MG63 (cell line): Measurements from ENCODE around the gene PEX26. TPM values are rescaled to one million over a fixed set of nuclear protein-coding genes. Genes with fewer than 3 reads are reported as not detected.
A peak's percentile ranks its signal among the peaks of the same experiment; 100 is the strongest.

Experiments
- DNase-seq: peaks from one replicate; pipeline ENCODE4 v3.0.0-alpha.2; 2020
- H3K27me3 ChIP-seq: fragments of 250-450 bp; sonication (Bioruptor Pico); 2 replicates; pipeline ENCODE4 v1.5.1; 2020; ENCODE audit warnings: mild to moderate bottlenecking, moderate library complexity
- H3K36me3 ChIP-seq: fragments of 250-450 bp; sonication (Bioruptor Pico); 2 replicates; pipeline ENCODE4 v1.5.1; 2020; ENCODE audit warnings: mild to moderate bottlenecking, moderate library complexity
- H3K4me3 ChIP-seq: fragments of 250-450 bp; sonication (Bioruptor Pico); 2 replicates; pipeline ENCODE4 v1.5.1; 2020; ENCODE audit warnings: mild to moderate bottlenecking, moderate library complexity
- H3K9me3 ChIP-seq: fragments of 250-450 bp; sonication (Bioruptor Pico); 2 replicates; pipeline ENCODE4 v1.5.1; 2020; ENCODE audit warnings: mild to moderate bottlenecking, moderate library complexity
- total RNA-seq: library from RNA; depleted of rRNA; stranded (reverse); fragments of >200 nt; shearing (Covaris generic); gene quantifications from 2 replicates; pipeline ENCODE4 v1.2.3, GENCODE V29; 2014; ENCODE audit warnings: low replicate concordance

PEX26 gene
- total RNA-seq, 1 experiment from 2014 or later = 10.5 TPM

- DNase-seq = no peak
- Histone ChIP-seq H3K27me3 (no peaks in the 10 kb centered on the region), H3K36me3 (peaks cover 51% of the 10 kb centered on the region), H3K9me3 (no peaks in the 10 kb centered on the region), H3K4me3 (no peak overlapping the region)
Observed at GRCh38 chr22:18079706-18080233, 2.0 kb downstream of the PEX26 start.

DNA sequence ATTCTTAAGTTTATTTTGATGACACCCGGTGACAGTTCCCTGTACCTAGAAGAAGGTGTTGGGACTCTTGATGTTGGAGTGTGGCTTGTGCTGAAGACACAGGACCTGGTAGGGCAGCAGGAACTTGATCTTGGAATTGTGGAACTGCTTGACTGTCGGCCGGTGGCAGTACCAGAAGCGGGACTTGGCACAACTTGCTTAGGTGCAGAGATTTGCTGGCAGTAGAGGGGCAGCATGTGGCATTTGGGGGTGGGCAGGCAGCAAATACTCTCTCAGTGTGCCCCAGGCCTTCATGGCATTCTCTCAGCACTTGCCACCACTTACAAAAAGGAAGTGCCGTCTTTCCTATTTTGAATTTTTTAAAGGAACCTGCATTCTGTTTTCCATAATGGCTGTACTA lies 3.6 kb downstream of the PEX26 start:
- no peak for DNase-seq
- H3K36me3 ChIP-seq = peaks cover 68% of the 10 kb centered on the region
- no peaks in the 10 kb centered on the region for H3K9me3 ChIP-seq
- no peaks in the 10 kb centered on the region for H3K27me3 ChIP-seq
- H3K4me3 ChIP-seq = no peak overlapping the region

- Histone ChIP-seq H3K9me3 (no peaks in the 10 kb centered on the region), H3K4me3 (no peak overlapping the region), H3K27me3 (no peaks in the 10 kb centered on the region), H3K36me3 (peaks cover 73% of the 10 kb centered on the region)
- DNase-seq = no peak
Observed at GRCh38 chr22:18082467-18082866, 4.7 kb downstream of the PEX26 start.

DNA sequence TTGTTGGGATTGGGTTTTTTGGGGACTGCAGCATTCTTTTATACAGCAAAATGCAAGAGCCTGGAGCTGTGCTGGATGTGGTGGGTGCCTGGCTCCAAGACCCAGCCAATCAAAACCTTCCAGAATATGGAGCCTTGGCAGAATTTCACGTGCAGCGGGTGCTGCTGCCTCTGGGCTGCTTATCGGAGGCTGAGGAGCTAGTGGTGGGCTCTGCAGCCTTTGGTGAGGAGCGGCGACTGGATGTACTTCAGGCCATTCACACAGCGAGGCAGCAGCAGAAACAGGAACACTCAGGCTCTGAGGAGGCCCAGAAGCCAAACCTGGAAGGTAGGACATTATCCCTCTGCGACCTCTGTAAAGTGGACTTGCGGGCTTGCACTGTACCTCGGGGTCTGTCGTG lies 5.6 kb downstream of the PEX26 start:
- no peak overlapping the region for H3K4me3 ChIP-seq
- H3K36me3 ChIP-seq = peaks cover 80% of the 10 kb centered on the region
- DNase-seq = no peak
- H3K9me3 ChIP-seq = no peaks in the 10 kb centered on the region
- H3K27me3 ChIP-seq = no peaks in the 10 kb centered on the region

- no peaks in the 10 kb centered on the region for H3K27me3 ChIP-seq
- DNase-seq = peak; percentile 62
- H3K4me3 ChIP-seq = no peak overlapping the region
- H3K9me3 ChIP-seq = no peaks in the 10 kb centered on the region
- H3K36me3 ChIP-seq = peaks cover 77% of the 10 kb centered on the region
Observed at GRCh38 chr22:18085188-18085587, 7.4 kb downstream of the PEX26 start.

DNA sequence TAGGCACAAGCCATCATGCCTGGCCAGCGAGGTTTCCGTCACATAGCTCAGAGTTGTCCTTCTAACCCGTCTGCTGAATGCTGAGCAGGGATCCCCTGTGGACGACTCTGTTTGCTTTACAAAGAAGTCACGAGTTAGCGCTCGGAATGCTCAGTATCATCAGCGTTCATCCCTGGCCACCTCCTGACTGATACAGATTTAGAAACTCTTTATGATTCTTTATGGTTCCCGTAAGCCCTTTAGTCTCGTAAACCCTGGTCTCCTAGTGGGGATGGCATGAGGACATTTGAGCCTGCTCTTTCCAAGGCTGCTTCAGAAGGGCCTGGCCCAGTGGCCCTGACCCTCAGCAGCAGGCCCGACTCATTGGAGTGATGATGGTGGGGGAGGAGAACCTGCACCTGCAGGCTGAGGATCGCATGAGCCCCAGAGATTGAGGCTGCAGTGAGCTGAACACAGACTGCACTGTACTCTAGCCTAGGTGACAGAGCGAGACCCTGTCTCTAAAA lies 9.6 kb downstream of the PEX26 start:
- H3K36me3 ChIP-seq = peaks cover 67% of the 10 kb centered on the region
- no peaks in the 10 kb centered on the region for H3K9me3 ChIP-seq
- no peaks in the 10 kb centered on the region for H3K27me3 ChIP-seq
- DNase-seq = no peak
- no peak overlapping the region for H3K4me3 ChIP-seq

GRCh38 chr22:18088825-18089568 lies 11.2 kb downstream of the PEX26 start:
- peaks cover 51% of the 10 kb centered on the region for H3K36me3 ChIP-seq

GRCh38 chr22:18090286-18090685 lies 12.5 kb downstream of the PEX26 start:
- H3K4me3 ChIP-seq = no peak overlapping the region
- no peak for DNase-seq
- no peaks in the 10 kb centered on the region for H3K9me3 ChIP-seq
- peaks cover 40% of the 10 kb centered on the region for H3K36me3 ChIP-seq
- no peaks in the 10 kb centered on the region for H3K27me3 ChIP-seq

More at GRCh38 chr22:18088825-18089568, 11.2 kb downstream of the PEX26 start:
- H3K9me3 ChIP-seq = no peaks in the 10 kb centered on the region
- H3K4me3 ChIP-seq = no peak overlapping the region
- DNase-seq = no peak
- no peaks in the 10 kb centered on the region for H3K27me3 ChIP-seq

DNA sequence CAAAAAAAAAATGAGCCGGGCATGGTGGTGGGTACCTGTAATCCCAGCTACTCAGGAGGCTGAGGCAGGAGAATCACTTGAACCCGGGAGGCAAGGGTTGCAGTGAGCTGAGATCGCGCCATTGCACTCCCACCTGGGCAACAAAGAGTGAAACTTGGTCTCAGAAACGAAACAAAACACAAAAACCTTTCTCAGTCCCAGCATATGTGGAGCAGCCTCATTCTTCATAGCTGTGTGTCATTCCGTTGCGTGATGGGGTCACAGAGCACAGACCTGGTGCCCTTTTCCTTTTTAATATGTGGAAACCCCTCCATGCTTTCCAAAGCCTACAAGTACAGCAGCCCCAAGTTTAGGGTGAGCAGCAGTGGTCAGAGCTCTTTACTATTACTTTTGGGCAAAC lies 13.7 kb downstream of the PEX26 start:
- H3K4me3 ChIP-seq = peak overlapping the region; percentile 29
- no peaks in the 10 kb centered on the region for H3K27me3 ChIP-seq
- H3K36me3 ChIP-seq = peaks cover 28% of the 10 kb centered on the region
- no peak for DNase-seq
- no peaks in the 10 kb centered on the region for H3K9me3 ChIP-seq

DNA sequence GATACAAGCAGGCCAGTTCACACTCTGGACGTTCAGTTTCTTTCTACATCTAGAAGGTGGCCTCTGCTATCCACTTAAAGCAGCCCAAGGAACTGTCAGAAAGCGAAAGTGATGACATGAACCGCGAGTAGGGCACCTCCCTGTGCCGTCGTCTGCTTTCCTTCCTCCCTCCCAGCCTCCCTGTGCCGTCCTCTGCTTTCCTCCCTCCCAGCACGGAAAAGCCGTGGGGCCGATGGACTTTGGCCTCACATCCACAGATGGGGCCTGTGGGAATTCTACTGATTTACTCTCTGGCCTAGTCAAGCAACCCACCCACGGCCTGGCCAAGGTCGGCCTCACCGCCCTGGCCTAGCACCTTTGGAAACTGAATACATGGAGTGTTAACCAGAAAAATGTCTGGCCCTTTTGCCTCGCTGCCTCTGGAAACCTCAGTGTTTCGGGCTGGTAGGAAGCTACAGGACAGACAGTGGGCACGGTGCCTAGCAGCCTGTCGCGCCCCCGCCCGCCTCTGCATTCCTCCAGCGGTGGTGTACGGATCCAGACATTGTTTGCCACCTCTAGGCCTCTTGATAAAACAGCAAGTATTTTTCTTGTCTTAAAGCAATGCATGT lies 14.2 kb downstream of the PEX26 start:
- peak; percentile 89 for DNase-seq
- Histone ChIP-seq H3K4me3 (peak overlapping the region; percentile 29), H3K27me3 (no peaks in the 10 kb centered on the region), H3K36me3 (peaks cover 28% of the 10 kb centered on the region), H3K9me3 (no peaks in the 10 kb centered on the region)

DNA sequence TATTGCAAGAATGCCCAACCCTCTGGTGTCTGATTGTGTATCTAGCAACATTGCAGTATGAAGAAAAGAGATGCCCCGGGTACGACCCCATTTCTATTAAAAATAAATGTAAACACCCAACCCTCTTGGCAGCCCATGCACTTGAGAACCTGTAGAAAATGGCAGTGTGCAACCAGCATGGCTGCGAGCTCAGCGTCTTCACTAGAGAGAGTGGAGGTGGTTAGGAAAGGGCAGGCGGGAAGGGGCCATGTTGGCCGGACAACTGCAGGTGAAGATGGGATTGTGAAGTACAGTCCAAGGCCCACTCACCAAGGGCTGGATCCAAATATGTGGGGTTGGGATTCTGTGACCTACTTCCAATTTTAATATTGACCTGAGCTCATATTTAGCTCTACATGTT lies 15.9 kb downstream of the PEX26 start:
- Histone ChIP-seq H3K36me3 (peaks cover 12% of the 10 kb centered on the region), H3K27me3 (no peaks in the 10 kb centered on the region)
- DNase-seq = no peak

GRCh38 chr22:18095101-18095805 lies 17.5 kb downstream of the PEX26 start:
- peak; percentile 26 for DNase-seq
- H3K9me3 ChIP-seq = no peaks in the 10 kb centered on the region
- no peaks in the 10 kb centered on the region for H3K27me3 ChIP-seq
- H3K4me3 ChIP-seq = no peak overlapping the region
- peaks cover 7% of the 10 kb centered on the region for H3K36me3 ChIP-seq

More for the DNA sequence above, 15.9 kb downstream of the PEX26 start:
- Histone ChIP-seq H3K9me3 (no peaks in the 10 kb centered on the region), H3K4me3 (no peak overlapping the region)

DNA sequence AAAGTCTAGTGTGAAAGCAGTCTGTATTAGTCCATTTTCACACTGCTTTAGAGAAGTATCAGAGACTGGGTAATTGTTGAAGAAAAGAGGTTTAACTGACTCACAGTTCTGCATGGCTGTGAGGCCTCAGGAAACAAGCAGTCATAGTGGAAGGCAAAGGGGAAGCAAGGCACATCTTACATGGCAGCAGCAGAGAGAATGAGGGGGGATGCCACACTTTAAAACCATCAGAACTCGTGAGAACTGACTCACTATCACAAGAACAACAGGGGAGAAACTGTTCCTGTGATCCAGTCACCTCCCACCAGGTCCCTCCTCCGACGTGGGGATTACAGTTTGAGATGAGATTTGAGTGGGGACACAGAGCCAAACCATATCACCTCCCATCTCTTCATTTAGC lies 19.0 kb downstream of the PEX26 start:
- Histone ChIP-seq H3K36me3 (peaks cover 3% of the 10 kb centered on the region), H3K4me3 (no peak overlapping the region), H3K9me3 (no peaks in the 10 kb centered on the region), H3K27me3 (no peaks in the 10 kb centered on the region)
- DNase-seq = no peak

GRCh38 chr22:18100781-18101180 lies 23.0 kb downstream of the PEX26 start:
- Histone ChIP-seq H3K9me3 (no peaks in the 10 kb centered on the region), H3K4me3 (no peak overlapping the region), H3K36me3 (peaks cover 3% of the 10 kb centered on the region), H3K27me3 (no peaks in the 10 kb centered on the region)
- DNase-seq = no peak

- Histone ChIP-seq H3K27me3 (no peaks in the 10 kb centered on the region), H3K4me3 (no peak overlapping the region), H3K9me3 (no peaks in the 10 kb centered on the region), H3K36me3 (peaks cover 3% of the 10 kb centered on the region)
- DNase-seq = no peak
Observed at GRCh38 chr22:18101536-18101935, 23.7 kb downstream of the PEX26 start.

DNA sequence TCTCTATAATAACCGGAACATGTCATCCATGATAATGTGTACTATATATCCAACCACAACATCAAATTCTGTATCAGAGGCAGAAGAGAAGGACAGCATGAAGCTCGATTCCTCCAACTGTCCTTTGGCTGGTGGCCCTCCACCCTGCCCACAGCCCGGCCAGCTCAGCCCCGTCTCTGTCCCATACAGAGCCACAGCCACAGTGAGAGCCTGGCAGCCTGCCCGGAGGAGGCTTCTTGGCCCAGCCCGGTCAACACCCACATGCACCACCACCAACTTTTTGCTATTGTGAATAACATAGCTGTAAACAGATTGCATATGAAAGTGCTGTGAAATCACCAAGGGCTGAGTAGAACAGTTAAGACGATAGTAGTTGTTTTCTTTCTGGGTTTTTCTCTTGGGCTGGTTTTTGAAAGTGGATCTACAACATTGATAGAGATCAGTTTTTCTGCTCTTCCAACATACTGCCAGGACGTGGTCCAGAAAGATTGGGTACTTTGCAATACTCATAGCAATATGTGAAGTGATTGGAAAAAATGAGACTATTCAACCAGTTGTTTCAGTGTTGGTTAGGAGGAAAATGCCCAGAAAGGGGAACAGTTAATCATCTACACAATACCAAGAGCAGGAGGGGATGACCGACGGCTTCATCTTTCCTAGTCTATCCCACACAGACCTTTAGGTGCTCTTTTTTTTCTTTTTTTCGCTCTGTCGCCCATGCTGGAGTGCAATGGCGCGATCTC lies 25.9 kb downstream of the PEX26 start:
- Histone ChIP-seq H3K4me3 (no peak overlapping the region), H3K27me3 (no peaks in the 10 kb centered on the region), H3K36me3 (peaks cover 3% of the 10 kb centered on the region), H3K9me3 (no peaks in the 10 kb centered on the region)
- peak; percentile 24 for DNase-seq
